ENCODE results near the gene CDH13.

Gene CDH13

DNA sequence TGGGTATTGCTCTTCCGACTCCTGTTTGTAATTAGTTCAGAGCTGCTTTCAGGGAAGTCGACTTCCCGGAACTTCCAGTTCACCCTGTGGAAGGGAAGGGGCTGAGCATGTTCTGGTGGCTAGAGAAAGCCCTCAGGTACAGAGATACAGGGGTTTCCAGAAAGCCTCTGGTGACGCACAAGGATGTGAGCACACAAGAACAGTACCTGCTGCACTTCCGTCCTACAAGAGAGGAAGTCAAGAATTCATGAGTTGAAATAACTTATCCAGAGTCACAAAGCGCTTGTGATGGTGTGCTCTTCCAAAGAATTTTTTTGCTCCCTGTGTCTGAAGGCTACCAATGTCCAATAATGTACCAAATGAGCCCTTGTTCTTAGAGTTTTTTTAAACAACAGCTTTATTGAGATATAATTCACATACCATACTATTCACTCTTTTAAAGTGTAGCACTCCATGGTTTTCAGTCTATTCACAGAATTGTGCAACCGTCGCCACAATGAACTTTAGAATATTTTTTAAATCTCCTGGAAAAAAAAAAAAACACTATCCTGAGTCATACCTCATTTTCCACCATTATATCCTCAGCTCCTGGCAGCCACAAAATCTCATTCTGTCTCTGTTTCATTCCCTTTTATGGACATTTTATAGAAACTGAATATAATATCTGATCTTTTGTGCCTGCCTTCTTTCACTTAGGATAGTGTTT is 327.6 kb downstream of the CDH13 start:
- no peak for DNase-seq (ENCODE audit: extremely low read depth, insufficient read length)
- Histone ChIP-seq H3K36me3 (ENCODE audit: control insufficient read depth, insufficient read depth, low read length) (no peaks in the 10 kb centered on the region), H3K27me3 (replicated peaks; ENCODE audit: control insufficient read depth, insufficient read depth, low read length) (no peaks in the 10 kb centered on the region), H3K4me3 (replicated peaks; ENCODE audit: low read depth, low read length) (no peak overlapping the region)
- TF ChIP-seq, protein P1, sequence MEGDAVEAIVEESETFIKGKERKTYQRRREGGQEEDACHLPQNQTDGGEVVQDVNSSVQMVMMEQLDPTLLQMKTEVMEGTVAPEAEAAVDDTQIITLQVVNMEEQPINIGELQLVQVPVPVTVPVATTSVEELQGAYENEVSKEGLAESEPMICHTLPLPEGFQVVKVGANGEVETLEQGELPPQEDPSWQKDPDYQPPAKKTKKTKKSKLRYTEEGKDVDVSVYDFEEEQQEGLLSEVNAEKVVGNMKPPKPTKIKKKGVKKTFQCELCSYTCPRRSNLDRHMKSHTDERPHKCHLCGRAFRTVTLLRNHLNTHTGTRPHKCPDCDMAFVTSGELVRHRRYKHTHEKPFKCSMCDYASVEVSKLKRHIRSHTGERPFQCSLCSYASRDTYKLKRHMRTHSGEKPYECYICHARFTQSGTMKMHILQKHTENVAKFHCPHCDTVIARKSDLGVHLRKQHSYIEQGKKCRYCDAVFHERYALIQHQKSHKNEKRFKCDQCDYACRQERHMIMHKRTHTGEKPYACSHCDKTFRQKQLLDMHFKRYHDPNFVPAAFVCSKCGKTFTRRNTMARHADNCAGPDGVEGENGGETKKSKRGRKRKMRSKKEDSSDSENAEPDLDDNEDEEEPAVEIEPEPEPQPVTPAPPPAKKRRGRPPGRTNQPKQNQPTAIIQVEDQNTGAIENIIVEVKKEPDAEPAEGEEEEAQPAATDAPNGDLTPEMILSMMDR (IDR thresholded peaks at IDR 0.05; ENCODE audit: insufficient read depth, low read length, poor library complexity, severe bottlenecking): no peak

DNA sequence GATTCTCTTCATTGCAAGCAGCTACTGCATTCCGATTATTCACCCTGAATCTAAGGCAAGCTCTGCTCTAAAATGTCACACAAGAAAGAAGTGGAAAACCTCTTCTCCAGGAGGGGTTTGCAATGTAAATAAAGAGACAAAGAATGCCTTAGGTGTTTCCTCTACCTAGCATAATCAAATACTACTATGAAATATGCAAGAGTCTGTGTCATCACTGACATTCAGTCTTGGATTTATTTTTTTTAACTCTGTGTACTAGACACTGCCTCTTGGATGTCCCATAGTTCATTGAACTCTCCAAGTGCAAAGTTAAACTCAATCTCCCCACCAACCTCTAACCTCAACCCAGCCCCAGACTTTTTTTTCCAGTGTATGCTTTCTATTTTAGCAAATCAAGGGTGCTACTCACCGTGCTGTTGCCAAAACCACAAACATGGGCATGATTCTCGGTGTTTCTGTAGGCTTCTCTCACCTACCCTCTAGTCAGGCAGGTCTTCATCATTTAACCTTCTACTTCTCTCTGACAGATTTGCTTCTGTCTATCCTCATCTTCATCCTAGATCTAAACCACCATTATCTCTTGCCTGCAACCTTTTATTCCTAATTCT is 329.1 kb downstream of the CDH13 start:
- DNase-seq (ENCODE audit: extremely low read depth, insufficient read length): no peak
- TF ChIP-seq, protein P1 (IDR thresholded peaks at IDR 0.05; ENCODE audit: insufficient read depth, low read length, poor library complexity, severe bottlenecking): no peak
- H3K4me3 ChIP-seq (replicated peaks; ENCODE audit: low read depth, low read length): no peak overlapping the region
- H3K36me3 ChIP-seq (ENCODE audit: control insufficient read depth, insufficient read depth, low read length): no peaks in the 10 kb centered on the region
- no peaks in the 10 kb centered on the region for H3K27me3 ChIP-seq (replicated peaks; ENCODE audit: control insufficient read depth, insufficient read depth, low read length)

DNA sequence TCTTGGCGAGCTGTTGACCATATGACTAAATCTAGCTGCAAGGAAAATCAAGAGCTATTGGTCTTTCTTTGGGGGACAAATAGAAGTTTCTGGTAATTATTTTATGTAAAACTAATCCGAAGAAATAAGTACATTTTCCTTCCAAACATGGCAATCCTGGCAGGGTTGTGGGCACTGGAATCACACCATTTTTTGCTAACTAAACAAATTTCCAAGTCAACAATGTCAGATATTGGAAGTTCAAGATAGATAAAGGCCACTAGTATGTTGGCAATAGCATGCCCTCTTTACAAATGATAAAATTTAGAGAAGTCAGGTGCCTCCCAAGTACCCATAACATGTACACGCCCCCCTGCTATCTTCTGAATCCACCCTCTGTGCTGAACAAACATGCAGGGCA is 330.4 kb downstream of the CDH13 start:
- DNase-seq (ENCODE audit: extremely low read depth, insufficient read length): no peak
- TF ChIP-seq, protein P1 (IDR thresholded peaks at IDR 0.05; ENCODE audit: insufficient read depth, low read length, poor library complexity, severe bottlenecking): no peak
- Histone ChIP-seq H3K36me3 (ENCODE audit: control insufficient read depth, insufficient read depth, low read length) (no peaks in the 10 kb centered on the region), H3K27me3 (replicated peaks; ENCODE audit: control insufficient read depth, insufficient read depth, low read length) (no peaks in the 10 kb centered on the region), H3K4me3 (replicated peaks; ENCODE audit: low read depth, low read length) (no peak overlapping the region)

DNA sequence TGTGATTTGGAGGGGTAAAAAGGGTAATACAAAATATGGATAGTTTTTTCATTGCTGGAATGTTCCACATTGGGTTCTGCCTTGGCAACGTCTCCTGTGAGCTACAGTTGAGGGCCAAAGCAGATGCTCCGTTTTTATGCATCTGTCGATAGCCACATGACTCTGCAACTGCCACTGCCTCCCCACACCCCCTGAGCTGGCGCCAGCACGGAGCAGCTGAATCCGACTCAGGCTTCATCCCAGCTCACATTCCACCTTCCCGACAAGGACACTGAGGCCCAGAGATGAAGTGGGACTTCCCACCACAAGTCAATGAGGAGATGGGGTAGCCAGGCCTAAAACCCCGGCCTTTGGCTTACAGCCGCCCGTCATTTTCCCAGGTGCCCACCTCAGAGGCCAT is 334.1 kb downstream of the CDH13 start:
- H3K36me3 ChIP-seq (ENCODE audit: control insufficient read depth, insufficient read depth, low read length): no peaks in the 10 kb centered on the region
- no peak overlapping the region for H3K4me3 ChIP-seq (replicated peaks; ENCODE audit: low read depth, low read length)
- TF ChIP-seq, protein P1 (IDR thresholded peaks at IDR 0.05; ENCODE audit: insufficient read depth, low read length, poor library complexity, severe bottlenecking): no peak
- no peak for DNase-seq (ENCODE audit: extremely low read depth, insufficient read length)
- H3K27me3 ChIP-seq (replicated peaks; ENCODE audit: control insufficient read depth, insufficient read depth, low read length): no peaks in the 10 kb centered on the region

DNA sequence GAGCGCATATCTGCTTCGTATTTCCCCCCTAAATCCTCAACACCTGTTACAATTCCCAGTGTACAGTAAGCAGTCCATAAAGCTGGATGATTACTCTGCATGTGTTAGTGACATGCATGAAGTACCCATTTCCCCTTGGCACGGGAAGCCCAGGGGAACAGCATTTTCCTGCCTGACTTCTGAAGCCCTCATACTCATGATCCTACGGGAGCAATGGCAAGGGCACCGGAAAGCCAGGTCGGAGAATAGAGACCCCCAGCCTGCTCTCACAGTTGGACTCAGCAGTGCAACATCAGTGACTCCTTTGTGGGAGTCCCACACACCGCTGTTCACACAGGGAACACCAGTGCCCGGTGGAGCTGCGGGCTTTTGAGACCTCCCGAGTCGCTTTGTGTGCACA is 336.9 kb downstream of the CDH13 start:
- TF ChIP-seq, protein P1 (IDR thresholded peaks at IDR 0.05; ENCODE audit: insufficient read depth, low read length, poor library complexity, severe bottlenecking): no peak
- Histone ChIP-seq H3K4me3 (replicated peaks; ENCODE audit: low read depth, low read length) (no peak overlapping the region), H3K27me3 (replicated peaks; ENCODE audit: control insufficient read depth, insufficient read depth, low read length) (no peaks in the 10 kb centered on the region), H3K36me3 (ENCODE audit: control insufficient read depth, insufficient read depth, low read length) (no peaks in the 10 kb centered on the region)
- no peak for DNase-seq (ENCODE audit: extremely low read depth, insufficient read length)
